Suprapubic skin (tissue), 4 donors: ENCODE measurements around the gene MMADHC. TPM values are rescaled to one million over a fixed set of nuclear protein-coding genes. Genes with fewer than 3 reads are reported as not detected.

Experiments
- DNase-seq, 2 donors: peaks; one replicate each; pipeline ENCODE4 v3.0.0-alpha.2; 2019; ENCODE audit warnings: low spot score in 2 of 2
- H3K27ac ChIP-seq: fragments of 200-600 bp; sonication (generic); one replicate; pipeline ENCODE4 v1.5.1; 2019
- H3K27me3 ChIP-seq: fragments of 200-600 bp; sonication (generic); one replicate; pipeline ENCODE4 v1.5.1; 2019
- H3K36me3 ChIP-seq: fragments of 200-600 bp; sonication (generic); one replicate; pipeline ENCODE4 v1.5.1; 2019
- H3K4me1 ChIP-seq: fragments of 200-600 bp; sonication (generic); one replicate; pipeline ENCODE4 v1.5.1; 2019
- H3K4me3 ChIP-seq: fragments of 200-600 bp; sonication (generic); one replicate; pipeline ENCODE4 v1.5.1; 2019; ENCODE audit warnings: mild to moderate bottlenecking
- H3K9me3 ChIP-seq: fragments of 200-600 bp; sonication (generic); one replicate; pipeline ENCODE4 v1.5.1; 2019
- EP300 ChIP-seq: sonication (generic); formaldehyde crosslinking; IDR thresholded peaks from one replicate; pipeline ENCODE4 v1.6.1; 2017; ENCODE audit warnings: antibody characterized with exemption
- POLR2A ChIP-seq, 2 donors: fragments of 450-650 bp; IDR thresholded peaks; one replicate each; pipeline ENCODE4 v1.6.1; 2017; ENCODE audit warnings: antibody characterized with exemption in 2 of 2, mild to moderate bottlenecking in 2 of 2, moderate library complexity in 2 of 2
- POLR2AphosphoS5 ChIP-seq, 3 donors: sonication (generic); formaldehyde crosslinking; IDR thresholded peaks; one replicate each; pipeline ENCODE4 v1.6.1; 2017; ENCODE audit warnings: antibody characterized with exemption in 3 of 3
- WGBS: methylation state at CpG from one replicate; pipeline ENCODE4 v1.1.5; 2018; 5-methylcytosine and 5-hydroxymethylcytosine counted together
- total RNA-seq, 4 donors: library from RNA; depleted of rRNA; stranded (reverse); fragments of >200 nt; gene quantifications; one replicate each; pipeline ENCODE4 v1.1.0, GENCODE V29; 2016
- TF ChIP-seq, protein P1 (sequence below), 2 donors: fragments of 200-600 bp in 1 of 2; fragments of 450-650 bp in 1 of 2; sonication (generic) in 1 of 2; IDR thresholded peaks; one replicate each; pipeline ENCODE4 v1.5.1; 2016 to 2019; ENCODE audit warnings: antibody characterized with exemption in 2 of 2, mild to moderate bottlenecking in 1 of 2, moderate library complexity in 1 of 2

The MMADHC gene
- total RNA-seq, 4 donors from 2014 or later: 46.9 to 102 (median 81.5) TPM

DNA sequence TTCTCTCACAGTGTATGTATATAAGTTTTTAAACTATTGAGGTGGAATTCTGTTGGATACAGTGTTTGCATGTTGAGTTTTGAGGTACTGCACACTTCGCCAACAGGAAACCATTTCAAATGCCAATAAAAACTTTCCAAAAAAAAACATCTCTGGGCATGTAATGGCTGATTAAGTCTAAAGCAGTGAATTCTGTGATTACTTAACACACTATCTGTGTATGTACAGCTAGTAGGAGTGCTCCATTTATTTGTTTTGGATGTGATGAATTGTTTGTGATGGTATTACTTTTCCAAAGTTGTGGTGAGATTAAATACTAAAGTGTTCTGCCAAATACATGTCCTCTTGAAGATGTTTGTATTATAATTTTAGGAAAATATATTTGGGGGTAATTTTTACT is 31.1 kb downstream of the MMADHC start:
- DNase-seq: no peak
- Histone ChIP-seq H3K9me3 (no peaks in the 10 kb centered on the region), H3K4me1 (no peaks in the 10 kb centered on the region), H3K4me3 (no peak overlapping the region), H3K36me3 (no peaks in the 10 kb centered on the region), H3K27me3 (no peaks in the 10 kb centered on the region), H3K27ac (no peak overlapping the region)
- WGBS: 48% methylated on average over 1 of the region's 1 CpG
- TF ChIP-seq, protein P1, sequence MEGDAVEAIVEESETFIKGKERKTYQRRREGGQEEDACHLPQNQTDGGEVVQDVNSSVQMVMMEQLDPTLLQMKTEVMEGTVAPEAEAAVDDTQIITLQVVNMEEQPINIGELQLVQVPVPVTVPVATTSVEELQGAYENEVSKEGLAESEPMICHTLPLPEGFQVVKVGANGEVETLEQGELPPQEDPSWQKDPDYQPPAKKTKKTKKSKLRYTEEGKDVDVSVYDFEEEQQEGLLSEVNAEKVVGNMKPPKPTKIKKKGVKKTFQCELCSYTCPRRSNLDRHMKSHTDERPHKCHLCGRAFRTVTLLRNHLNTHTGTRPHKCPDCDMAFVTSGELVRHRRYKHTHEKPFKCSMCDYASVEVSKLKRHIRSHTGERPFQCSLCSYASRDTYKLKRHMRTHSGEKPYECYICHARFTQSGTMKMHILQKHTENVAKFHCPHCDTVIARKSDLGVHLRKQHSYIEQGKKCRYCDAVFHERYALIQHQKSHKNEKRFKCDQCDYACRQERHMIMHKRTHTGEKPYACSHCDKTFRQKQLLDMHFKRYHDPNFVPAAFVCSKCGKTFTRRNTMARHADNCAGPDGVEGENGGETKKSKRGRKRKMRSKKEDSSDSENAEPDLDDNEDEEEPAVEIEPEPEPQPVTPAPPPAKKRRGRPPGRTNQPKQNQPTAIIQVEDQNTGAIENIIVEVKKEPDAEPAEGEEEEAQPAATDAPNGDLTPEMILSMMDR (IDR thresholded peaks at IDR 0.05): no peak
- TF ChIP-seq POLR2A (IDR thresholded peaks at IDR 0.05) (no peak), POLR2AphosphoS5 (IDR thresholded peaks at IDR 0.05) (no peak), EP300 (no peak)

DNA sequence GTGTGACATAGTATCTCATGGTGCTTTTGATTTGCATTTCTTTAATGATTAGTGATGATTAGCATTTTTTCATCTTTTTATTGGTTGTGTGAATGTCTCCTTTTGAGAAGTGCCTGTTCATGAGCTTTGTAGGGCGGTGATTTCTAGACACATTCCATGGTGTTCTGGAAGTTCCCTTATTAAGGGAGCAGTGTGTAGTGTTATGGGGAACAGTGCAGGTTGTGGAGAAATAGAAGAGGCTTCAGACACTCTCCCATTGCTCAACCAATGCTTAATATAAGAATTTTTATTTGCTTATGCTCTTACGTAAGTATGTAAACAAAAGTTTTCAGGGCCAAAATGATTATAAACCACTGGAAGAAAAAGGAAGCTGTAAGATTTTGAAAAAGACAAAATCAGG is 34.7 kb downstream of the MMADHC start:
- H3K27ac ChIP-seq: no peak overlapping the region
- H3K4me3 ChIP-seq: no peak overlapping the region
- TF ChIP-seq, protein P1 (IDR thresholded peaks at IDR 0.05): no peak
- TF ChIP-seq POLR2A (IDR thresholded peaks at IDR 0.05): no peak
- H3K27me3 ChIP-seq: no peaks in the 10 kb centered on the region
- no peaks in the 10 kb centered on the region for H3K36me3 ChIP-seq
- no peak for DNase-seq
- no peaks in the 10 kb centered on the region for H3K9me3 ChIP-seq
- H3K4me1 ChIP-seq: no peaks in the 10 kb centered on the region
- 91% methylated on average over 2 of the region's 2 CpGs for WGBS

GRCh38 chr2:149552226-149552625 is 35.3 kb downstream of the MMADHC start:
- Histone ChIP-seq H3K9me3 (no peaks in the 10 kb centered on the region), H3K4me3 (no peak overlapping the region), H3K27ac (no peak overlapping the region), H3K4me1 (no peaks in the 10 kb centered on the region), H3K27me3 (no peaks in the 10 kb centered on the region), H3K36me3 (no peaks in the 10 kb centered on the region)
- no peak for DNase-seq
- TF ChIP-seq EP300 (no peak), POLR2AphosphoS5 (IDR thresholded peaks at IDR 0.05) (no peak), POLR2A (IDR thresholded peaks at IDR 0.05) (no peak)
- TF ChIP-seq, protein P1 (IDR thresholded peaks at IDR 0.05): no peak
- 54% methylated on average over 4 of the region's 4 CpGs for WGBS

DNA sequence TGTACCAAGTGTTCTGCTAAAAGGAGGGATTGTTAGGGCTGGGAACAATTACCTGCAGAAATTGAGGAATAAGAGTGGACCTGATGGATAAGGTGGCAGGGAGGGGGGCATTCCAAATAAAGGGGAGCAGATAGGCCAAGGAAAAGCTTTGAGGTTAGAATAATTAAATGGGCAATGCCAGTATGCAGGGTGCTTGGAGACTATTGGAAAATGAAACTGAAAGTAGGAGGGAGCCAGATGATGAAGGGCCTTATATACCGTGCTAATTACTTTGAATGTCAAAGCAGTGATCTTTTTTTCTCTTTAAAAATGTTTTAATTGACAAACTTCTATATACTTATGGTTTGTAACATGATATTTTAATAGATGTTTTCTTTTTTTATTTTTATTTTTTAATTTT is 42.9 kb downstream of the MMADHC start:
- no peaks in the 10 kb centered on the region for H3K9me3 ChIP-seq
- no peaks in the 10 kb centered on the region for H3K27me3 ChIP-seq
- no peak overlapping the region for H3K27ac ChIP-seq
- no peaks in the 10 kb centered on the region for H3K36me3 ChIP-seq
- no peak overlapping the region for H3K4me3 ChIP-seq
- no peak for DNase-seq
- no peaks in the 10 kb centered on the region for H3K4me1 ChIP-seq
- WGBS: 64% methylated on average over 1 of the region's 1 CpG
- TF ChIP-seq, protein P1 (IDR thresholded peaks at IDR 0.05): no peak
- no peak for TF ChIP-seq EP300
- no peak for TF ChIP-seq POLR2A (IDR thresholded peaks at IDR 0.05)
- TF ChIP-seq POLR2AphosphoS5 (IDR thresholded peaks at IDR 0.05): no peak

- no peaks in the 10 kb centered on the region for H3K9me3 ChIP-seq
- no peaks in the 10 kb centered on the region for H3K27me3 ChIP-seq
- no peak overlapping the region for H3K27ac ChIP-seq
- no peak for DNase-seq
- 79% methylated on average over 1 of the region's 1 CpG for WGBS
- TF ChIP-seq POLR2AphosphoS5 (IDR thresholded peaks at IDR 0.05) (no peak), POLR2A (IDR thresholded peaks at IDR 0.05) (no peak), EP300 (no peak)
- TF ChIP-seq, protein P1 (IDR thresholded peaks at IDR 0.05): no peak
- no peaks in the 10 kb centered on the region for H3K4me1 ChIP-seq
- H3K36me3 ChIP-seq: no peaks in the 10 kb centered on the region
- no peak overlapping the region for H3K4me3 ChIP-seq
Observed at GRCh38 chr2:149543845-149544244, 43.7 kb downstream of the MMADHC start.
